ENCODE measurements around the gene ADAMTS1. TPM values are rescaled to one million over a fixed set of nuclear protein-coding genes. Genes with fewer than 3 reads are reported as not detected.

Gene ADAMTS1
- total and polyA plus RNA-seq, 2 donors (not counting 1 experiment from before 2014, with no cell fraction given): not detected

- WGBS (ENCODE audit: insufficient coverage): 83% methylated on average over 8 of the region's 8 CpGs
- H3K27ac ChIP-seq (ENCODE audit: low read length in 2 of 2): no peak overlapping the region
- TF ChIP-seq, protein P1, sequence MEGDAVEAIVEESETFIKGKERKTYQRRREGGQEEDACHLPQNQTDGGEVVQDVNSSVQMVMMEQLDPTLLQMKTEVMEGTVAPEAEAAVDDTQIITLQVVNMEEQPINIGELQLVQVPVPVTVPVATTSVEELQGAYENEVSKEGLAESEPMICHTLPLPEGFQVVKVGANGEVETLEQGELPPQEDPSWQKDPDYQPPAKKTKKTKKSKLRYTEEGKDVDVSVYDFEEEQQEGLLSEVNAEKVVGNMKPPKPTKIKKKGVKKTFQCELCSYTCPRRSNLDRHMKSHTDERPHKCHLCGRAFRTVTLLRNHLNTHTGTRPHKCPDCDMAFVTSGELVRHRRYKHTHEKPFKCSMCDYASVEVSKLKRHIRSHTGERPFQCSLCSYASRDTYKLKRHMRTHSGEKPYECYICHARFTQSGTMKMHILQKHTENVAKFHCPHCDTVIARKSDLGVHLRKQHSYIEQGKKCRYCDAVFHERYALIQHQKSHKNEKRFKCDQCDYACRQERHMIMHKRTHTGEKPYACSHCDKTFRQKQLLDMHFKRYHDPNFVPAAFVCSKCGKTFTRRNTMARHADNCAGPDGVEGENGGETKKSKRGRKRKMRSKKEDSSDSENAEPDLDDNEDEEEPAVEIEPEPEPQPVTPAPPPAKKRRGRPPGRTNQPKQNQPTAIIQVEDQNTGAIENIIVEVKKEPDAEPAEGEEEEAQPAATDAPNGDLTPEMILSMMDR (IDR thresholded peaks at IDR 0.05): no peak
- CTCF ChIA-PET: no interaction called here
- no peak overlapping the region for H3K4me3 ChIP-seq (ENCODE audit: control extremely low read depth in 1 of 5, extremely low read depth in 1 of 5, insufficient read depth in 1 of 5, low read depth in 2 of 5, low read length in 4 of 5)
- no peaks in the 10 kb centered on the region for H3K4me1 ChIP-seq (ENCODE audit: control insufficient read depth in 2 of 2, insufficient read depth in 2 of 2, low read length in 2 of 2)
- no peaks in the 10 kb centered on the region for H3K27me3 ChIP-seq (replicated peaks in 1 of 4; ENCODE audit: control extremely low read depth in 1 of 4, control insufficient read depth in 3 of 4, insufficient read depth in 4 of 4, low read length in 3 of 4)
- H4K20me1 ChIP-seq (ENCODE audit: control insufficient read depth, insufficient read depth, low read length, poor library complexity, severe bottlenecking): no peaks in the 10 kb centered on the region
- ATAC-seq (ENCODE audit: low read depth): no peak
- Mint-ChIP-seq H3K9me3 (ENCODE audit: insufficient read depth) (no peaks in the 10 kb centered on the region), H3K27ac (no peak overlapping the region), H3K4me1 (no peaks in the 10 kb centered on the region), H3K27me3 (no peaks in the 10 kb centered on the region), H3K4me3 (no peak overlapping the region)
- no peak overlapping the region for H3K9ac ChIP-seq (ENCODE audit: low read length)
- intact Hi-C loops (cut with micrococcal nuclease): no loop called here
- no peaks in the 10 kb centered on the region for H3K79me2 ChIP-seq (ENCODE audit: control insufficient read depth, insufficient read depth, low read length)
- H2AFZ ChIP-seq (ENCODE audit: insufficient read depth, low read depth, low read length, poor library complexity, severe bottlenecking): no peak overlapping the region
- POLR2A ChIA-PET: no interaction called here
- H3K9me3 ChIP-seq (ENCODE audit: control extremely low read depth in 1 of 3, control insufficient read depth in 2 of 3, insufficient read depth in 1 of 3, low read length in 2 of 3): no peaks in the 10 kb centered on the region
- DNase-seq: no peak
- no peaks in the 10 kb centered on the region for H3K36me3 ChIP-seq (replicated peaks in 1 of 2; ENCODE audit: control extremely low read depth in 1 of 2, control insufficient read depth in 1 of 2, extremely low read depth in 1 of 2, insufficient read depth in 2 of 2, low read length in 1 of 2)
- no peak overlapping the region for H3K4me2 ChIP-seq (replicated peaks; ENCODE audit: low read depth, low read length, poor library complexity, severe bottlenecking)
Measured at GRCh38 chr21:26788790-26789189, 56.4 kb downstream of the ADAMTS1 start.

Other genes with a start within 250 kb of the ADAMTS1 start
- not detected in 2 replicates for gene ADAMTS5, start 121.7 kb upstream of the ADAMTS1 start, total RNA-seq
- 0.01 TPM in 1 of 2 replicates, not detected in the other for gene ADAMTS5, start 121.7 kb upstream of the ADAMTS1 start, polyA plus RNA-seq

Data from B cell (primary cell).